Raji (cell line): ENCODE data around the gene NCLN.
A peak's percentile ranks its signal among the peaks of the same experiment; 100 is the strongest.

ENCODE experiments used
- POLR2A ChIP-seq: IDR thresholded peaks from 2 replicates; pipeline ENCODE4 v1.6.1; 2011; ENCODE audit warnings: low read depth, low read length, control low read depth; ENCODE audit not compliant: insufficient read depth

NCLN gene

GRCh38 chr19:3175781-3176714 lies 9.7 kb upstream of the NCLN start:
- TF ChIP-seq POLR2A: no peak

- TF ChIP-seq POLR2A: no peak
Measured at GRCh38 chr19:3176715-3177501, 8.8 kb upstream of the NCLN start.

GRCh38 chr19:3178377-3178972 lies 7.3 kb upstream of the NCLN start, which contains the start of gene S1PR4:
Gene S1PR4, plus strand, starts transcription at chr19:3178769. Its CDS starts 24 bp downstream, at chr19:3178793.
- TF ChIP-seq POLR2A: peak; percentile 78

- TF ChIP-seq POLR2A: peak; percentile 34
Measured at GRCh38 chr19:3178973-3179738, 6.6 kb upstream of the NCLN start.

GRCh38 chr19:3179739-3180293 lies 5.9 kb upstream of the NCLN start:
- no peak for TF ChIP-seq POLR2A

GRCh38 chr19:3183721-3184641 lies 1.7 kb upstream of the NCLN start:
- TF ChIP-seq POLR2A: no peak

GRCh38 chr19:3184847-3185460 lies 776 bp upstream of the NCLN start:
- no peak for TF ChIP-seq POLR2A

GRCh38 chr19:3186160-3186688 lies 494 bp downstream of the NCLN start:
- TF ChIP-seq POLR2A: no peak

GRCh38 chr19:3186891-3187661 lies 1.3 kb downstream of the NCLN start:
- no peak for TF ChIP-seq POLR2A

GRCh38 chr19:3187662-3188511 lies 2.2 kb downstream of the NCLN start:
- TF ChIP-seq POLR2A: no peak
